ENCODE measurements around the gene SUMO3.

SUMO3 gene

GRCh38 chr21:44778094-44778493 is 39.8 kb downstream of the SUMO3 start:
- DNase-seq, result no peak

DNA sequence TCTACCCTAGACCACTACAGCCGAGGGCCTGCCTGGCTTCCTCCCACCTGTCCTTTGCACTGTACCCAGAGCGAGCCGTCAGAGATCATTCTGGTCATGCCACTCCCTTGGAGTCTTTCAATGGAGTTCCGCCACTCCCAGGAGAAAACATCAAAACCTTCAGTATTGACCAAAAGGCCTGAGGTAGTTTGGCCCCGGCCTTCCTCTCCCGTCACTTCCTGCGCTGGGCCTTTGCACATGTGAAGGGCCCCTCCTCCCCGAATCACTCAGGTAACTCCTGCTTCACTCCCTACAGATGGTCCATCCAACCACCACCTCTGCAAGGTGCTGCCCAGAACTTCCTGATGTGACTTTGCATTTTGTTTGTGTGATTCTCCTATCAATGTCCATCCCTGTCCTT is 42.9 kb downstream of the SUMO3 start:
- DNase-seq, result no peak

DNA sequence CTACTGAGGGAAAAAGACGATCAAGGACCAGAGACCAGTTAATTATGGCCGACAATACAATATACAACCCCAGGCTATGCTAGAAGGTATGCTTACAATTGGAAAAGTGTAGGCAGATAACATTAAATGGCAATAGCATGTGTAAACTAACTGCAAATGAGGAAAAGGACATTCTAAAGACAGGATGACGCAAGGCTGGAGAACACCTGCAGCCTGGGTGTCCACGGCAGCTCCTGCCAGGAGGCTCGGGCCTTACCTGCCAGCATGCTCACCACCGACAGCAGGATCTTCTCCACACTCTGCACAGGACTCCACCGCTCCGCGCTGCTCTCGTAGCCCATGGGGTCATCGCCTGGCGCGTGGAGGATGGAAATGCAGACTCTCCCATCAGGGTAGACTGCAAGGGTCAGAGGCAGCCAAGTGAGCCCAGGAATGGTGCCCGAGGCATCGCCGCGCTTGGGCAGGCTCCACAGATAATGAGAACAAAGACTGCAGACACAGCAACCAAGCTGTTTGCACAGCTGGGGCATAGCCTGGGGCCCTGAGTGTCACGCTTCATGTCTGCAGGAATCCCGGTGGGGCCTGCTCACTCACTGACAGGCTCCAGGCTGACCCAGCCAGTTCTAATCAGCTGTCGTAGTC is 44.5 kb downstream of the SUMO3 start:
- DNase-seq, result no peak

- DNase-seq, result no peak
Observed at GRCh38 chr21:44771896-44772525, 45.9 kb downstream of the SUMO3 start.

GRCh38 chr21:44767834-44768831 is 49.7 kb downstream of the SUMO3 start:
- DNase-seq, result no peak

DNA sequence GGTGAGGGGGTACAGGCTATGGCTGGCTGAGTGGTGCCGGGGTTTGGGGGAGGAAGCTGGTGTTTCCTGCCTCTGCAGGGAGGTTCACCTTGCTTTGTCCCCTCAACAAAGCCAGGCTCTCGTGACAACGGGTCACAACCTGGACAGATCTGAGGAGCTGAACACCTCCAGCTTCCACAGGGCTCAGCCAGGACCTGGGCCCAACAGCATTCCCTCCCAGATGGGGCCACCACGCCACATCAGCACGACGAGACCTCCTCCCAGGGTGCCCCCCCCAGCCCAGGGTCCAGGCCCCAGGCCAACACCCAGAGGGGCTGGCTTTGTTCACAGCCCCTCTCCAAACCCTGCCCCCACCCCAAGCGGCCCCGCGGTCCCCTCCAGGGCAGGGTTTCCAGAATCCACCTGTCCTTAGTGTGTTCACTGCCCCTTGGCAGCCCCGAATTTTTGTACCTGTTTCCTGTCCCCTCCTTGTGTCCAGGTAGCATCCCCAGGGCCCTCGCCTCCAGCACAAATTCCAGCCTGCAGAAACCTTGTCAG is 51.0 kb downstream of the SUMO3 start:
- DNase-seq, result no peak

- no peak for DNase-seq
Observed at GRCh38 chr21:44766014-44766817, 51.6 kb downstream of the SUMO3 start.

GRCh38 chr21:44765231-44766013 is 52.4 kb downstream of the SUMO3 start:
- DNase-seq, result peak; percentile 59

- DNase-seq, result no peak
Observed at GRCh38 chr21:44764319-44765230, 53.3 kb downstream of the SUMO3 start.

DNA sequence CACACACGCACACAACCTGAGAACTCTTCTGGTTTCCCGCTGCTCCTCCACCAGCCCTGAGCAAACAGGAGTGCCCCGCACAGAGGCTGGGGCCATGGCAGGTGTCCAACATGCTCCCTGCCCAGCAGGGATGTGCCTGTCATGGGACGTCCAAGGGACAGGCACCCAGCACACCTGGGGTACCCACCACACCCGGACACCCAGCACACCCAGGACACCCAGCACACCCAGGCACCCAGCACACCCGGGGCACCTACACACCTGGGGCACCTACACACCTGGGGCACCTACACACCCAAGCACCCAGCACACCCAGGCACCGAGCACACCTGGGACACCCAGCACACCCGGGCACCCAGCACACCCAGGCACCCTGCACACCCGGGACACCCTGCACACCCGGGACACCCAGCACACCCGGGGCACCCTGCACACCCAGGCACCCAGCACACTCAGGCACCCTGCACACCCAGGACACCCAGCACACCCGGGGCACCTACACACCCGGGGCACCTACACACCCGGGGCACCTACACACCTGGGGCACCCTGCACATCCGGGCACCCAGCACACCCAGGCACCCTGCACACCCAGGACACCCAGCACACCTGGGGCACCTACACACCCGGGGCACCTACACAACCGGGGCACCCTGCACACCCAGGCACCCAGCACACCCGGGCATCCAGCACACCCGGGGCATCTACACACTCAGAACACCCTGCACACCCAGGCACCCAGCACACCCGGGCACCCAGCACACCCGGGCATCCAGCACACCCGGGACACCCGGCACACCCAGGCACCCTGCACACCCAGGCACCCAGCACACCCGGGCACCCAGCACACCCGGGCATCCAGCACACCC is 54.2 kb downstream of the SUMO3 start:
- DNase-seq, result no peak

DNA sequence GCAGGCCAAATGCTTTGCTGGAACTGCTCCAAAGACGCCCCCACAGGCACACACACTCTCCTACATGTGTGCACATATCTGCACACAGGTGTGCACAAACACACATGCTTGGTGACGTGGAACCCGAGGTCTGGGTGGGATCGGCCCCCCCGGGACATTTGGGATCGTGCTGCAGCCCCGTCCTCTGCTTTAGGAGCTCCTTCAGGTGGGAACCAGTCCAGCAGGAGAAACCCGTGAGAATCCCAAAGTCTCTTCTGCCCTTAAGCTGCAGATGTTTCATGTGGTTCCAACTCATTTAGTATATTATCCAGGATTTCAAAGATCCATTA is 54.8 kb downstream of the SUMO3 start:
- no peak for DNase-seq

DNA sequence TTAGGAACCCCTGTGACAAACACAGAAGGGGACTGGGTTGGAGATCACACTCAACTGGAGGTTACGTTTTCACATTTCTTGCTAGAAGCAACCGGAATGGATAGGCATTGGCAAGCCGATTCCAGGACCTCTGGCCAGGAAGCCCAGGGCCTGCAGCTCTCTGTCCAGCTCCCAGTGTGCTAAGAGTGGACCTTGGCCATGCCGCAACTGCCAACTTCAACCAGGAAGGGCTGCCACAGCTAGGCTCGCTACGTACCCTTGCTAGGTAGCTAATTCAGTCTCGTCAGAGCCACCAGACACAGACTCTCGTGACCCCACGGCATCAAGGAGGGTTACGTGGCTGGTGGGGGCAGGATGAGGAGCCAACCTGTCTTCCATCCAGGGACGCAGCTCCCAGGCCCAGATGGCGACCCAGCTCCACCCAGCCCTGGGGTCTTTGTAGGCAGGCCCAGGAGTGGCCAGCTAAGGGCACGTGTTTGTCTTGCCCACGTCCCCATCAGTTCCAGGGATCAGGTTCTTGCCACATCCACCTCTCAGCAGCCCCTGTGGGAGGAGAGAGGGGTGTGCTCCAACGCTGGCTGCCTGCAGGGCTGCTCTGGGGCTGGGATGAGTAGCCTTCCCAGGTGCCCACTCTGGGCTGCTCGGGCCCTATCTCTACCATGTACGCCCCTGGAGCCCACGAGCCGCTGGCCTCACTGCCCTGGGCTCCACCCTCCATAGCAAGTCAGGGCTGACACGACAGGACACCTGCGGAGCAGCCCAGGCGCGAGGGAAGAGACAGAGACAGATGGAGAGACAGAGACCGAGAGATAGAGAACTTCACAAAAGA is 55.4 kb downstream of the SUMO3 start:
- DNase-seq, result no peak

- DNase-seq, result no peak
Observed at GRCh38 chr21:44761747-44762208, 56.1 kb downstream of the SUMO3 start.

DNA sequence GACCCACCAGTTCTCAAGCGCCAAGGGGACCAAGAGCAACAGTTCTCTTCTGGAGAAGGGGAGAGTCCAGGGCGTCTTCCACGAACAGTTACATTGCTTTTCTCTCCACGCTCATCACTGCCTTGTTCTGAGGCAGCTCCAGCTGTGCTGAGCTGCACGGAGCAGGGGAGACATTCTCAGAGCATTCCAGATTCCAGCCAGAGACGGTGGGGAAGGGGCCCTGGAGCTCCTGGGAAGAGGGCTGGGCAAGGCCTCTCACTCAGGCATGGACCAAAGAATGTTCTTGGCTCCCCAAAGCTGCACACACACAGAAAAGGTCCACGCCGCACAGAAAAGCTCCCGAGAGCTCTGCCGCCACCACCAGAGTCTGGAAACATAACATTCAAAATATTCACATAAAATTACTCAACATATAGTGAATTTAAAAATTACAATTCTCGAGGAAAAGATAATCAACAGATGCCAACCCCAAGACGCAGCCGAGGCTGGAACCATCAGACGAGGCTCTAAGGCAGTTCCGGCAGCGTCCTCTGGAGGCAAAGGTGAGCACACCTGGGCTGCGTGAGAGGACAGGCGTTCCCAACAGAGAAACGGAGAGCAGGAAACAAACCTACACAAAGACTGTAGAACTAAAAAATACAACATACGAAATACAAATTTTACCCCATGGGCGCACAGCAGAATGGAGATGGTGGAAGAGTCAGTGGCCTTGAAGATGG is 56.7 kb downstream of the SUMO3 start:
- peak; percentile 10 for DNase-seq

DNA sequence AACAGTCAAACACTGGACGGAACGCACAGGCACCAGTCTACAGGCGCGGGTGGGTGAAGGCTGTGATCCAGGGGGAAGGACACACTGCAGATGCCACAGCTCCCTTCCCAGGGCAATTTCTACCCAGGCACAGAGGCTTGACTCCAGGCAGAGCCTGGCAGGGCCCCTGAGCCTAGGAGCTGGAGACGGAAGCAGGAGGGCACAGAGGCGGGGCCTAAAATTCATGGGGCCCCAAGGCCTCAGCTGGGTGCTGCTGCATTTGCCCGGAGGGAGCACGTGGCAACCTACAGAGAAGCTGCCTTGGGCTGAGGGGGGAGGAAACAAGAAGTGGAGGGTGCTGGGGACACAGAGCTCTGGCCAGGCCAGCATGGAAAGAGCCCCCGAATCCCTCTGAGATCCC is 57.5 kb downstream of the SUMO3 start:
- DNase-seq, result no peak

GRCh38 chr21:44759628-44760285 is 58.1 kb downstream of the SUMO3 start:
- DNase-seq, result no peak
